Measurements from ENCODE around the gene ACAD11. TPM values are rescaled to one million over a fixed set of nuclear protein-coding genes. Genes with fewer than 3 reads are reported as not detected.
A peak's percentile ranks its signal among the peaks of the same experiment; 100 is the strongest.

ACAD11 gene
- total RNA-seq, 6 donors from 2014 or later: 15.8 to 50.3 (median 19.5) TPM

DNA sequence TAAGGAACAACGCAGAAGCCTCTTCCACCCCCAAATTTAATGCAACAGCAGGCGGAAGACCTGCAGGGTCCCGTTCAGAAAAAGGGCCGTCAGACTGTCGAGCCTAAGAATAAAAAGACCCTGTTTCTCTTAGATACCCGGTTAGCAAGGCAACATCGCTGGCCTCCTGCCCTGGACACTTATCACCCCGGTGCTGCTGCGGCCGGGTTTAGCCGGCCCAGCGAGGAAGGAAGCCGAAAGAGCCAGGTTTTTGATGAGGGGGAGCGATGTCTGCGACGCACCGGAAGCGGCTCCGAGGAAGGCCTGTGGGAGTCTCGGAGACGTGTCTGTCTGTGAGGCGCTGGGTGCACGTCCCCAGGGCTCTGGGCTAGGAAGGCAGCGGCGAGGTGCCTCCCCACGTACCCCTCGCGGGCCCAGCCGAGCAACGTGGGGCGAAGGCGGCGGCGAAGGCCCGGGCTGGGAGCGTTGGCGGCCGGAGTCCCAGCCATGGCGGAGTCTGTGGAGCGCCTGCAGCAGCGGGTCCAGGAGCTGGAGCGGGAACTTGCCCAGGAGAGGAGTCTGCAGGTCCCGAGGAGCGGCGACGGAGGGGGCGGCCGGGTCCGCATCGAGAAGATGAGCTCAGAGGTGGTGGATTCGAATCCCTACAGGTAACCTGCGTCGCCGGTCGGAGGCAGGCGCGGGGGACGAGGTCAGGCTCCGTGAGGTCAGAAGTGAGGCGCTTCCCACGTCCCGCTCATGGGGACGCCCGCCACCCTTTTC is 622 bp upstream of the ACAD11 start, which contains the start of gene UBA5:
UBA5 (plus strand) TSS at position 278 of the 759 bp plus-strand sequence; CDS start at position 487, 209 bp downstream.
- TF ChIP-seq, protein P1, sequence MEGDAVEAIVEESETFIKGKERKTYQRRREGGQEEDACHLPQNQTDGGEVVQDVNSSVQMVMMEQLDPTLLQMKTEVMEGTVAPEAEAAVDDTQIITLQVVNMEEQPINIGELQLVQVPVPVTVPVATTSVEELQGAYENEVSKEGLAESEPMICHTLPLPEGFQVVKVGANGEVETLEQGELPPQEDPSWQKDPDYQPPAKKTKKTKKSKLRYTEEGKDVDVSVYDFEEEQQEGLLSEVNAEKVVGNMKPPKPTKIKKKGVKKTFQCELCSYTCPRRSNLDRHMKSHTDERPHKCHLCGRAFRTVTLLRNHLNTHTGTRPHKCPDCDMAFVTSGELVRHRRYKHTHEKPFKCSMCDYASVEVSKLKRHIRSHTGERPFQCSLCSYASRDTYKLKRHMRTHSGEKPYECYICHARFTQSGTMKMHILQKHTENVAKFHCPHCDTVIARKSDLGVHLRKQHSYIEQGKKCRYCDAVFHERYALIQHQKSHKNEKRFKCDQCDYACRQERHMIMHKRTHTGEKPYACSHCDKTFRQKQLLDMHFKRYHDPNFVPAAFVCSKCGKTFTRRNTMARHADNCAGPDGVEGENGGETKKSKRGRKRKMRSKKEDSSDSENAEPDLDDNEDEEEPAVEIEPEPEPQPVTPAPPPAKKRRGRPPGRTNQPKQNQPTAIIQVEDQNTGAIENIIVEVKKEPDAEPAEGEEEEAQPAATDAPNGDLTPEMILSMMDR (IDR thresholded peaks at IDR 0.05): no peak
- peak; percentile 6 to 22 for TF ChIP-seq POLR2AphosphoS5 (IDR thresholded peaks at IDR 0.05)
- peak in 2 of 4 donors; percentile 23 to 50 for TF ChIP-seq POLR2A (IDR thresholded peaks at IDR 0.05)
- TF ChIP-seq EP300 (IDR thresholded peaks at IDR 0.05): no peak

DNA sequence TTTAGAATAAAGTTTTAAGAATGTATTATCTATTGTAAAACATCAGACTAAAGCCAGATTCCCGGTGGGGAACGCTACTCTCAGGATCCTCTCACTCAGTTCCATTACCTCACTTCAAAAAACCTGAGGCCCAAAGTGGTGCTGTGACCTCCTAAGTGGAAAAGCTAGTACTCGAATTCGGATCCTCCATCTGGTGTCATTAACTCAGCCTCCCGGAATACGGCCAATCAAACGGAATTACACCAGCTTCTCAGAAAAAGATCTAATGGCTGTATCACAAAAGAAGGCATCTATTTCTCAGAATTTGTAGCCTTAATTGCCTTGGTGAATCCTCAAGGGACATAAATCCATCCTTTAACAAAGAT is 627 bp downstream of the ACAD11 start:
- WGBS, 2 donors: 12 to 15% methylated on average over 7 of the region's 7 CpGs
- H3K4me3 ChIP-seq: peak overlapping the region; percentile 74 to 94 (median 78)
- ATAC-seq (ENCODE audit: low FRiP score in 2 of 2): peak in 1 of 2 donors; percentile 28

More for the DNA sequence above, 622 bp upstream of the ACAD11 start, which contains the start of gene UBA5:
- WGBS, 2 donors: 0% methylated on average over 45 to 53 of the region's 64 CpGs
- no peaks in the 10 kb centered on the region for H3K27me3 ChIP-seq
- peak within 1 kb of the TSS; percentile 74 to 94 (median 78) for H3K4me3 ChIP-seq
- peaks cover 23 to 34% (median 29%) of the 10 kb centered on the region in 4 donors for H3K4me1 ChIP-seq
- peak; percentile 90 to 91 for ATAC-seq (ENCODE audit: low FRiP score in 2 of 2)
- H3K27ac ChIP-seq: peak within 1 kb of the TSS; percentile 91 to 97 (median 96)
- no peaks in the 10 kb centered on the region for H3K9me3 ChIP-seq
- no peaks in the 10 kb centered on the region for H3K36me3 ChIP-seq
- DNase-seq: peak; percentile 67 to 91

DNA sequence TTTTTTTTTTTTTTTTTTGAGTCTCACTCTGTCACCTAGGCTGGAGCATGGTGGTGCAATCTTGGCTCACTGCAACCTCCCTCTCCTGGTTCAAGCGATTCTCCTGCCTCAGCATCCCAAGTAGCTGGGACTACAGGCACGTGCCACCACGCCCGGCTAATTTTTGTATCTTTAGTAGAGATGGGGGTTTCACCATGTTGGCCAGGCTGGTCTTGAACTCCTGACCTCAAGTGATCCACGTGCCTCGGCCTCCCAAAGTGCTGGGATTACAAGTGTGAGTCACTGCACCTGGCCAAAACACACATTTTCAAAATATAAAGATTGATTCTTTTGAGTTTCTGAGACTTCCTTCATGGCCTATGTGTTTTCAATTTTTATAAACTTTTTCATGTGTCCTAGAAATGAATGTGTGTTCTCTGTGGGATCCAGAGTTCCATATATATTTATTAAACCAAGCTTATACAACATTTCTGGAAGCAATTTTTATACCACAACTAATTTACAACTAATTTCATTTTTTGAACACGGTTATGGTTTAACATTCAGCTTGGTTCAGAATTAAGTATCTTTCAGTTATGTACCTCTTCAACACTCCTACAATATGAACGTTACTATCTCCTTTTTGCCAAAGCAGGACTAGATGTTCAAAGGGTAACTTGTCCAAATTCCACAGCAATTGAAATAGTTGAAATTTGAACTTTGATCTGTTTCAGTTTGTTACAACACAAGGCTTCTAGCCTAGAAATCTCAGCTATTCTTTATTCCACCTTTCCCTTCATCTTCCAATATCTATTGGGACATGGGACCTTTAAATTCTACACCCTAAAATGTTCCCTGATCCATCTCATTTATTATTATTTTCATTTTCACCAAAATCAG is 1.5 kb downstream of the ACAD11 start:
- Histone ChIP-seq H3K9me3 (no peaks in the 10 kb centered on the region), H3K27ac (peak overlapping the region in 1 of 4 donors; percentile 97), H3K4me1 (peaks cover 23 to 38% (median 31%) of the 10 kb centered on the region in 4 donors), H3K27me3 (no peaks in the 10 kb centered on the region), H3K4me3 (no peak overlapping the region), H3K36me3 (no peaks in the 10 kb centered on the region)
- DNase-seq (no peak), ATAC-seq (ENCODE audit: low FRiP score in 2 of 2) (no peak)
- TF ChIP-seq POLR2A (IDR thresholded peaks at IDR 0.05) (no peak), POLR2AphosphoS5 (IDR thresholded peaks at IDR 0.05) (no peak), EP300 (IDR thresholded peaks at IDR 0.05) (no peak)
- TF ChIP-seq, protein P1 (IDR thresholded peaks at IDR 0.05): no peak
- 89% methylated on average over 8 of the region's 8 CpGs for WGBS, 2 donors

More for the DNA sequence above, 627 bp downstream of the ACAD11 start:
- H3K27ac ChIP-seq: peak overlapping the region; percentile 91 to 97 (median 96)
- no peak for DNase-seq
- no peaks in the 10 kb centered on the region for H3K27me3 ChIP-seq
- H3K9me3 ChIP-seq: no peaks in the 10 kb centered on the region
- TF ChIP-seq POLR2AphosphoS5 (IDR thresholded peaks at IDR 0.05): no peak
- TF ChIP-seq, protein P1 (IDR thresholded peaks at IDR 0.05): no peak
- TF ChIP-seq POLR2A (IDR thresholded peaks at IDR 0.05): no peak
- no peak for TF ChIP-seq EP300 (IDR thresholded peaks at IDR 0.05)
- peaks cover 23 to 34% (median 30%) of the 10 kb centered on the region in 4 donors for H3K4me1 ChIP-seq
- no peaks in the 10 kb centered on the region for H3K36me3 ChIP-seq

DNA sequence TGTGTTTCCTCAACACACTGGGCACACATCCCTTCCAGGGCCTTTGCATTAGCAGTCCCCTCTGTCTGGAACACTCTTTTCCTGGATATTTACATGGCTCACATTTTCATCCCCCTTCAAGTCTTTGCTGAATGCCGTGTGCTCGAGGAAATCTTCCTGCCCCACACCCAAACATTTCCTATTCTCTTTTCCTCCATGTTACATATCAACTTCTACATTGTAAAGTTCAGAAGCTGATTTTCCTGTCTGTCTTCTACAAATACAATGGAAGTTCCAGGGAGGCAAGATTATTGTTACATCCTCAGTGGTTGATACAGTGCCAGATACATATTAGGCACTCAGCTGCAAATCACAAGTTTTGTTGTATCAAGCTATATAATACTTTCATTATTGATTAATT is 4.1 kb downstream of the ACAD11 start:
- peaks cover 6 to 16% (median 14%) of the 10 kb centered on the region in 4 donors for H3K4me1 ChIP-seq
- peak overlapping the region in 1 of 4 donors; percentile 22 for H3K27ac ChIP-seq
- H3K27me3 ChIP-seq: no peaks in the 10 kb centered on the region
- TF ChIP-seq, protein P1 (IDR thresholded peaks at IDR 0.05): no peak
- TF ChIP-seq POLR2A (IDR thresholded peaks at IDR 0.05) (no peak), POLR2AphosphoS5 (IDR thresholded peaks at IDR 0.05) (no peak), EP300 (IDR thresholded peaks at IDR 0.05) (no peak)
- no peak for ATAC-seq (ENCODE audit: low FRiP score in 2 of 2)
- H3K9me3 ChIP-seq: no peaks in the 10 kb centered on the region
- no peaks in the 10 kb centered on the region for H3K36me3 ChIP-seq
- H3K4me3 ChIP-seq: no peak overlapping the region
- no peak for DNase-seq
- 44 to 55% methylated on average over 2 of the region's 2 CpGs for WGBS, 2 donors

Measured in upper lobe of left lung (tissue), 6 donors.